ENCODE data around the gene HEMK1. TPM values are rescaled to one million over a fixed set of nuclear protein-coding genes. Genes with fewer than 3 reads are reported as not detected.

Gene HEMK1
- total RNA-seq, 1 donor from 2014 or later, result 6.6 TPM

DNA sequence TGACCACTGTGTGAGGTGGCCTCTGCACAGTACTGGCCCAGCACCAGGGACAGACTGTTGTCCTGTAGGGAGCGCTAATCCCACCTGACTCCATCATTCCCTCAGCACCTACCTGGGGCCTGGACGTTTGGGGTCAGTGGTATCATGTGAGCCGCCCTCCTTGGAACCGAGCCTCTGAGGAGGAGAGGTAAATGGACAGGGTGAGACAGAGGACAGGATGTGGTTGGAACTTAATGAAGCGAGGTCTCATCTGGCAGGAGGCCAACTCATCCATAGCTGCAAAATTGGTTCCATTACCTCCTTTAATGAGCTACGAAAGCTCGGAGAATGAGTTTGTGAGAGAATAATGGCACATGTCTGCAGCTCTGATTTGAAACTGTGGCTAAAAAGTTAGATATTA lies 61.6 kb downstream of the HEMK1 start:
- DNase-seq (ENCODE audit: low read depth) (no peak), FAIRE-seq (no peak)
- Histone ChIP-seq H3K27me3 (ENCODE audit: control insufficient read depth, insufficient read depth, low read length) (no peaks in the 10 kb centered on the region), H3K36me3 (ENCODE audit: control insufficient read depth, insufficient read depth, low read length) (peaks cover 4% of the 10 kb centered on the region), H3K4me3 (ENCODE audit: low read depth, low read length) (no peak overlapping the region)
- TF ChIP-seq CTCF (IDR thresholded peaks at IDR 0.05; ENCODE audit: insufficient read depth, low read length, severe bottlenecking), result no peak

GRCh38 chr3:50632450-50632849 lies 63.1 kb downstream of the HEMK1 start:
- FAIRE-seq (no peak), DNase-seq (ENCODE audit: low read depth) (no peak)
- Histone ChIP-seq H3K4me3 (ENCODE audit: low read depth, low read length) (no peak overlapping the region), H3K36me3 (ENCODE audit: control insufficient read depth, insufficient read depth, low read length) (peaks cover 4% of the 10 kb centered on the region), H3K27me3 (ENCODE audit: control insufficient read depth, insufficient read depth, low read length) (no peaks in the 10 kb centered on the region)
- no peak for TF ChIP-seq CTCF (IDR thresholded peaks at IDR 0.05; ENCODE audit: insufficient read depth, low read length, severe bottlenecking)

DNA sequence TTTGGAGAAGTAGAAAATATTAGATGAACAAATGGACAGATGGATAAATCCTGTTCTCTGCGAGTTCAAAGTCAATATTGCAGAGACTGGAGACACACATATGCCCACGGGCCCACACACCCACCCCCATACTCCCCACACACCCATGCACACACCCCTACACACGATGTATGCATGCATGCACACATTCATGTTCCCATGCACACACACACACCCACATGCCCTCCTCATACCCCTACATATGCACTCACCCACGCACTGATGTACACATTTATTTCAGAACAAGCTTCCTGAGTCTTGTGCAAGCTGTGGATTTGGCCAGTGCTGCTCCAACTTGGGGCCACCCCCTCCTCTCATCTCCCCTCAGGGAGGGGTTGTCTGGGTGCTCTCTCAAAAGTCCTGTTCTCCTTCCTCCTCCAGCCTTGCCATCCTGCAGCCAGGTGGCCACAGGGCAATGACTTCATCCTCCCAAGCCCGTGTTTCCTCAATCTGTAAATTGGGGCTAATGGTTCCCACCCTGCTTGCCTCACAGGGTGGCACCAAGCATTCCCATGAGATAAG lies 64.0 kb downstream of the HEMK1 start:
- no peaks in the 10 kb centered on the region for H3K27me3 ChIP-seq (ENCODE audit: control insufficient read depth, insufficient read depth, low read length)
- H3K4me3 ChIP-seq (ENCODE audit: low read depth, low read length), result no peak overlapping the region
- DNase-seq (ENCODE audit: low read depth) (no peak), FAIRE-seq (no peak)
- no peak for TF ChIP-seq CTCF (IDR thresholded peaks at IDR 0.05; ENCODE audit: insufficient read depth, low read length, severe bottlenecking)
- H3K36me3 ChIP-seq (ENCODE audit: control insufficient read depth, insufficient read depth, low read length), result peaks cover 4% of the 10 kb centered on the region

DNA sequence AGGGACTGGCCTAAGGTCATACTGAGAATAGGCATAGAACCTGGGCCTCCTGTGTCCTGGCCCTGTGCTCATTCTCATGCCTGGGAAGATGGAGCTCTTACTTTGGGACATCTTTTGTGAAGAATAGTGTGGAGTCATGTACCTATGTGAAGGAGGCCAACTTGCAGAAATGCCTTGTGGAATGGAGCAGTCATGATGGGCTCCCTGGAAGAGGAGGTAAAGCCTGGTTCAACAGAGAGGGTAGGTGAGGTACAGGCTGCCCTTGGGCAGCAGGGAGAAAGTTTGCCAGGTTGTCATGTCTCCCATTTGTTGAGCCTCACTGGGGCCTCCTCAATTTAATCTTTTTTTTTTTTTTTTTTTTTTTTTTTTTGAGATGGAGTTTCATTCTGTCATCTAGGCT lies 65.7 kb downstream of the HEMK1 start:
- Histone ChIP-seq H3K36me3 (ENCODE audit: control insufficient read depth, insufficient read depth, low read length) (peaks cover 4% of the 10 kb centered on the region), H3K27me3 (ENCODE audit: control insufficient read depth, insufficient read depth, low read length) (no peaks in the 10 kb centered on the region), H3K4me3 (ENCODE audit: low read depth, low read length) (no peak overlapping the region)
- DNase-seq (ENCODE audit: low read depth) (no peak), FAIRE-seq (no peak)
- no peak for TF ChIP-seq CTCF (IDR thresholded peaks at IDR 0.05; ENCODE audit: insufficient read depth, low read length, severe bottlenecking)

DNA sequence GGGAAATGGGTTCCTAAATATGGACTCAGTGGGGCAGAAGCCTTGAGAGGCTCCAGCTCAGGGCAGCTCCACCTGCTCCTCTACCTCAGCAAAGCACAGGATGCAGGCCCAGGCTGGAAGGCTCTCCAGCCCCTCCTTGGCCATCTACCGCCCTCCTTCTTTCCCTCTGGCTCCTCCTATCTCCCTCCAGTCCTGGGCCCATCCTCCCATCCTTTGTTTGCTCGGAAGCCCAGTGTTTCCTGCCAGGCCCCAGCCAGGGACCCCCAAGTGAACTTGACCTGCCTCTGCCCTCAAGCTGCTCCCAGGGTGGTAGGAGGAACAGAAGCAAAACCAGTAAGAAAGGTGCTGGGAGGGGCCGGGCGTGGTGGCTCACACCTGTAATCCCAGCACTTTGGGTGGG lies 67.7 kb downstream of the HEMK1 start:
- no peak for FAIRE-seq

More for the DNA sequence above, 67.7 kb downstream of the HEMK1 start:
- no peak for TF ChIP-seq CTCF (IDR thresholded peaks at IDR 0.05; ENCODE audit: insufficient read depth, low read length, severe bottlenecking)
- Histone ChIP-seq H3K4me3 (ENCODE audit: low read depth, low read length) (no peak overlapping the region), H3K36me3 (ENCODE audit: control insufficient read depth, insufficient read depth, low read length) (peaks cover 7% of the 10 kb centered on the region), H3K27me3 (ENCODE audit: control insufficient read depth, insufficient read depth, low read length) (no peaks in the 10 kb centered on the region)
- DNase-seq (ENCODE audit: low read depth), result no peak
